Progenitor cell of endocrine pancreas (in vitro differentiated cells): Measurements from ENCODE around the gene RELA. TPM values are rescaled to one million over a fixed set of nuclear protein-coding genes. Genes with fewer than 3 reads are reported as not detected.
A peak's percentile ranks its signal among the peaks of the same experiment; 100 is the strongest.

Experiments used
- DNase-seq: peaks from one replicate; pipeline ENCODE4 v3.0.0; 2021; ENCODE audit warnings: low spot score; ENCODE audit not compliant: unreplicated experiment
- H3K27ac Mint-ChIP-seq: 2 replicates; pipeline ENCODE4 v1.8.0; 2021; ENCODE audit warnings: mild to moderate bottlenecking, moderate library complexity, mixed read lengths
- H3K27me3 Mint-ChIP-seq: 2 replicates; pipeline ENCODE4 v1.8.0; 2021; ENCODE audit warnings: mixed read lengths
- H3K36me3 Mint-ChIP-seq: 2 replicates; pipeline ENCODE4 v1.8.0; 2022; ENCODE audit warnings: mixed read lengths; ENCODE audit not compliant: insufficient read depth
- H3K4me1 Mint-ChIP-seq: 2 replicates; pipeline ENCODE4 v1.8.0; 2021; ENCODE audit warnings: low read depth, mixed read lengths
- H3K4me3 Mint-ChIP-seq: 2 replicates; pipeline ENCODE4 v1.8.0; 2021; ENCODE audit warnings: low read depth, mild to moderate bottlenecking, moderate library complexity, mixed read lengths
- H3K9me3 Mint-ChIP-seq: 2 replicates; pipeline ENCODE4 v1.8.0; 2021; ENCODE audit warnings: low read depth, mixed read lengths
- CTCF ChIP-seq: fragments of 200-600 bp; sonication (generic); IDR thresholded peaks from one replicate; pipeline ENCODE4 v1.5.0; 2021; ENCODE audit warnings: antibody characterized with exemption, mild to moderate bottlenecking; ENCODE audit not compliant: unreplicated experiment
- microRNA-seq: library from miRNA; unstranded; fragments of <30 nt; microRNA quantifications from one replicate; pipeline ENCODE4 v1.1.0, GENCODE V29; 2020; ENCODE audit warnings: borderline number of aligned reads; ENCODE audit not compliant: unreplicated experiment
- total RNA-seq: library from RNA; stranded (reverse); gene quantifications from 2 replicates; pipeline ENCODE4 v1.2.1, GENCODE V29; 2021

RELA gene
- total RNA-seq, 1 donor from 2014 or later = 54.5 TPM

- no peak for DNase-seq
- no peaks in the 10 kb centered on the region for H3K9me3 Mint-ChIP-seq
- H3K4me3 Mint-ChIP-seq = no peak overlapping the region
- no peaks in the 10 kb centered on the region for H3K27me3 Mint-ChIP-seq
- peaks cover 28% of the 10 kb centered on the region for H3K36me3 Mint-ChIP-seq
- H3K4me1 Mint-ChIP-seq = peaks cover 6% of the 10 kb centered on the region
- no peak for TF ChIP-seq CTCF
- no peak overlapping the region for H3K27ac Mint-ChIP-seq
Observed at GRCh38 chr11:65607614-65608426, 54.9 kb downstream of the RELA start.

GRCh38 chr11:65606876-65607613 lies 55.7 kb downstream of the RELA start:
- Mint-ChIP-seq H3K4me1 (peaks cover 2% of the 10 kb centered on the region), H3K36me3 (peaks cover 28% of the 10 kb centered on the region), H3K9me3 (no peaks in the 10 kb centered on the region), H3K4me3 (peak overlapping the region; percentile 16), H3K27me3 (no peaks in the 10 kb centered on the region), H3K27ac (no peak overlapping the region)
- DNase-seq = peak; percentile 67
- TF ChIP-seq CTCF = no peak

GRCh38 chr11:65604258-65604657 lies 58.5 kb downstream of the RELA start:
- Mint-ChIP-seq H3K27ac (no peak overlapping the region), H3K4me3 (no peak overlapping the region), H3K9me3 (no peaks in the 10 kb centered on the region), H3K27me3 (no peaks in the 10 kb centered on the region), H3K4me1 (no peaks in the 10 kb centered on the region), H3K36me3 (peaks cover 23% of the 10 kb centered on the region)
- DNase-seq = no peak
- TF ChIP-seq CTCF = no peak

Small RNA genes within 50 kb of the gene (microRNA-seq; reads per million reads assigned to microRNA genes)
- gene MIR4489 (not detected), gene MIR4690 (not detected)

Other genes starting within 250 kb of the RELA start
- gene NEAT1, start 240.1 kb downstream of the RELA start, total RNA-seq = 78.8 and 99.9 TPM in 2 replicates
- gene MALAT1, start 163.9 kb downstream of the RELA start, total RNA-seq = 16,546 and 17,116 TPM in 2 replicates
- gene SCYL1, start 137.8 kb downstream of the RELA start, total RNA-seq = 61.4 and 66.3 TPM in 2 replicates
- gene LTBP3, start 104.6 kb downstream of the RELA start, total RNA-seq = 55.3 and 57.7 TPM in 2 replicates
- gene ZNRD2, start 92.4 kb downstream of the RELA start, total RNA-seq = 25.3 and 25.9 TPM in 2 replicates
- gene FAM89B, start 90.4 kb downstream of the RELA start, total RNA-seq = 62.5 and 65.0 TPM in 2 replicates
- 13.0 and 15.2 TPM in 2 replicates for gene EHBP1L1, start 86.9 kb downstream of the RELA start, total RNA-seq
- 0.95 and 1.7 TPM in 2 replicates for gene KCNK7, start 67.1 kb downstream of the RELA start, total RNA-seq
- 61.4 and 63.8 TPM in 2 replicates for gene MAP3K11, start 48.7 kb downstream of the RELA start, total RNA-seq
- gene PCNX3, start 47.1 kb downstream of the RELA start, total RNA-seq = 59.5 and 66.0 TPM in 2 replicates
- 19.5 and 20.2 TPM in 2 replicates for gene SIPA1, start 24.8 kb downstream of the RELA start, total RNA-seq
- gene KAT5, start 49.3 kb upstream of the RELA start, total RNA-seq = 65.8 and 73.1 TPM in 2 replicates
- 38.5 and 44.0 TPM in 2 replicates for gene RNASEH2C, start 57.9 kb upstream of the RELA start, total RNA-seq
- gene AP5B1, start 118.1 kb upstream of the RELA start, total RNA-seq = 18.4 and 19.3 TPM in 2 replicates
- 12.4 and 12.7 TPM in 2 replicates for gene OVOL1, start 124.1 kb upstream of the RELA start, total RNA-seq
- gene SNX32, start 171.0 kb upstream of the RELA start, total RNA-seq = 3.6 and 4.6 TPM in 2 replicates
- gene CFL1, start 195.3 kb upstream of the RELA start, total RNA-seq = 864 and 890 TPM in 2 replicates
- gene MUS81, start 197.5 kb upstream of the RELA start, total RNA-seq = 55.5 and 60.5 TPM in 2 replicates
- gene EFEMP2, start 209.9 kb upstream of the RELA start, total RNA-seq = 84.9 and 90.5 TPM in 2 replicates
- not detected in 2 replicates for gene CTSW, start 216.9 kb upstream of the RELA start, total RNA-seq
- gene FIBP, start 225.6 kb upstream of the RELA start, total RNA-seq = 67.7 and 77.8 TPM in 2 replicates
- gene CCDC85B, start 227.8 kb upstream of the RELA start, total RNA-seq = 7.4 and 7.9 TPM in 2 replicates
- 1.7 and 2.6 TPM in 2 replicates for gene FOSL1, start 237.5 kb upstream of the RELA start, total RNA-seq